Measurements from ENCODE around the gene OR6Q1.

GRCh38 chr11:58067685-58068084 is 36.9 kb downstream of the OR6Q1 start:
- TF ChIP-seq EZH2 (IDR thresholded peaks at IDR 0.05; ENCODE audit: insufficient read depth, poor library complexity, severe bottlenecking) (no peak), EZH2phosphoT487 (IDR thresholded peaks at IDR 0.05; ENCODE audit: insufficient read depth, low read depth) (no peak)

Measured in GM23248 (cell line).